Activated naive CD8-positive, alpha-beta T cell (primary cell): ENCODE results near the gene SLC24A4.

ENCODE experiments used
- H3K27ac Mint-ChIP-seq: one replicate; pipeline ENCODE4 v1.8.0; 2021; ENCODE audit warnings: mixed read lengths
- H3K27me3 Mint-ChIP-seq: one replicate; pipeline ENCODE4 v1.8.0; 2021; ENCODE audit warnings: mixed read lengths
- H3K36me3 Mint-ChIP-seq: one replicate; pipeline ENCODE4 v1.8.0; 2021; ENCODE audit warnings: mixed read lengths
- H3K4me1 Mint-ChIP-seq: one replicate; pipeline ENCODE4 v1.8.0; 2021; ENCODE audit warnings: low read depth, mixed read lengths
- H3K4me3 Mint-ChIP-seq: one replicate; pipeline ENCODE4 v1.8.0; 2021; ENCODE audit warnings: mild to moderate bottlenecking, mixed read lengths
- H3K9me3 Mint-ChIP-seq: one replicate; pipeline ENCODE4 v1.8.0; 2021; ENCODE audit warnings: low read depth, mixed read lengths

The SLC24A4 gene

DNA sequence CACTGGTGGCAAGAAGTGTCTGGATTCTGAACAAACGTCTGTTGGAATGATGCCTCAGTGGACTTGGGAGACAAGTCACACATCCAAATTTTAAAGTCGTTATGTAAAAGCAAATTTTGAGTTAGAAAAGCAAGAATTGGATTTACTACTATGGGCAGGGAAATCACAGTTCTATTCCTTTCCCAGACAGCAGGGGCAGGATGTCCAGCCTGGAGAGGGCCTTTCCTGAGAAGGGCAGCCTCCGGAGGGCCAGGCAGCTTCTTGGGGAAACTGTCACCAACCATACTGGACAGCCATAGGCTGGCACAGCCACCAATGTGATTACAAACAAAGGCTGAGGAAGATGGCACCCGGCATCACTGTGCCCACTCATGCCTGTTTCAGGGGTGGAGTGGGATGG, 11.1 kb downstream of the SLC24A4 start:
- Mint-ChIP-seq H3K36me3 (no peaks in the 10 kb centered on the region), H3K4me3 (no peak overlapping the region), H3K9me3 (no peaks in the 10 kb centered on the region), H3K27me3 (no peaks in the 10 kb centered on the region), H3K27ac (no peak overlapping the region), H3K4me1 (no peaks in the 10 kb centered on the region)

- H3K4me3 Mint-ChIP-seq = no peak overlapping the region
- no peaks in the 10 kb centered on the region for H3K27me3 Mint-ChIP-seq
- H3K36me3 Mint-ChIP-seq = no peaks in the 10 kb centered on the region
- peaks cover 5% of the 10 kb centered on the region for H3K4me1 Mint-ChIP-seq
- H3K27ac Mint-ChIP-seq = no peak overlapping the region
- H3K9me3 Mint-ChIP-seq = no peaks in the 10 kb centered on the region
Observed at GRCh38 chr14:92336363-92336762, 13.4 kb downstream of the SLC24A4 start.

DNA sequence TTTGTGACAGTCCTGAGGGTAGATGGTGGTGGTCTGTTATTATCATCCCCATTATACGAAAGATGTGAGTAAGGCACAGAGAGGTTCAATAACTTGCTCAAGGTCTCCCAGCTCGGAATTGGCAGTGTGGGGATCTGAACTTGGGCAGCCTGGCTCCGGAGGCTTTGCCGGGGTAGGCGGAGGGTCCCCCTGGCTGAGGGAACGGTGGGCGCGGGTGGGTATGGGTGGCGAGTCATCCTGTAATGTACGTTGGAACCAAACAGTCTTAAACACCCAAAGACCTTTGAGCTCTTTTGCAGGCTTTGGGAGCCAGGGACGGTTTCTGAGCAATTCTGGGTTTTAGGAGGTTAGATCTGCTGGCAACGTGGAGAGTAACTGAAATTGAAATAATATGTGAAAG, 16.5 kb downstream of the SLC24A4 start:
- H3K27me3 Mint-ChIP-seq = peaks cover 2% of the 10 kb centered on the region
- H3K9me3 Mint-ChIP-seq = no peaks in the 10 kb centered on the region
- peaks cover 3% of the 10 kb centered on the region for H3K36me3 Mint-ChIP-seq
- peaks cover 18% of the 10 kb centered on the region for H3K4me1 Mint-ChIP-seq
- H3K4me3 Mint-ChIP-seq = no peak overlapping the region
- H3K27ac Mint-ChIP-seq = no peak overlapping the region

GRCh38 chr14:92340071-92340470, 17.1 kb downstream of the SLC24A4 start:
- Mint-ChIP-seq H3K27me3 (peaks cover 2% of the 10 kb centered on the region), H3K9me3 (no peaks in the 10 kb centered on the region), H3K4me3 (no peak overlapping the region), H3K4me1 (peaks cover 18% of the 10 kb centered on the region), H3K36me3 (peaks cover 3% of the 10 kb centered on the region), H3K27ac (no peak overlapping the region)

GRCh38 chr14:92340931-92341330, 18.0 kb downstream of the SLC24A4 start:
- no peak overlapping the region for H3K4me3 Mint-ChIP-seq
- H3K27ac Mint-ChIP-seq = no peak overlapping the region
- peaks cover 18% of the 10 kb centered on the region for H3K4me1 Mint-ChIP-seq
- peaks cover 2% of the 10 kb centered on the region for H3K27me3 Mint-ChIP-seq
- H3K36me3 Mint-ChIP-seq = peaks cover 3% of the 10 kb centered on the region
- H3K9me3 Mint-ChIP-seq = no peaks in the 10 kb centered on the region

DNA sequence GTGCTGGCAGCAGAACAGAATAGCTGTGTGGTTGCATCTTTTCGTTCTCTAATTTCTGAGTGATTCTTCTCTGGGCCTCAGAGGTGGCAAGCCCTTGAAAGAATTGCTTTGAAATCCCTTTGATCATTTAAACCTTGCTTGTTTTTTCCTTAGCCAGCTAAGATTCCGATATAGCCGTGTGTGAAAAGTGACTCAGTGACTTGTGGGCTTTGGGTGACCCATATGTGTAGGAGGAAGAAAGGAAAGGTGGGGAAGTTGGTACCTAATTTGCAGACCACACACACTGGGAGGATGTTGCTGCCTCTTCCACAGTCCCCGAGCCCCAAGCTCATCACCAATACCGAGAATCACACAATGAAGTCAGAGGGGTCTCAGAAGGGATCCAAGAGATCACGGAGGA, 18.8 kb downstream of the SLC24A4 start:
- no peak overlapping the region for H3K4me3 Mint-ChIP-seq
- peaks cover 18% of the 10 kb centered on the region for H3K4me1 Mint-ChIP-seq
- no peaks in the 10 kb centered on the region for H3K9me3 Mint-ChIP-seq
- H3K27me3 Mint-ChIP-seq = peaks cover 2% of the 10 kb centered on the region
- H3K27ac Mint-ChIP-seq = peak overlapping the region; percentile 16
- peaks cover 3% of the 10 kb centered on the region for H3K36me3 Mint-ChIP-seq

GRCh38 chr14:92348154-92348553, 25.2 kb downstream of the SLC24A4 start:
- H3K27me3 Mint-ChIP-seq = peaks cover 4% of the 10 kb centered on the region
- H3K36me3 Mint-ChIP-seq = peaks cover 3% of the 10 kb centered on the region
- H3K27ac Mint-ChIP-seq = no peak overlapping the region
- H3K4me3 Mint-ChIP-seq = no peak overlapping the region
- H3K9me3 Mint-ChIP-seq = no peaks in the 10 kb centered on the region
- peaks cover under 1% of the 10 kb centered on the region for H3K4me1 Mint-ChIP-seq

DNA sequence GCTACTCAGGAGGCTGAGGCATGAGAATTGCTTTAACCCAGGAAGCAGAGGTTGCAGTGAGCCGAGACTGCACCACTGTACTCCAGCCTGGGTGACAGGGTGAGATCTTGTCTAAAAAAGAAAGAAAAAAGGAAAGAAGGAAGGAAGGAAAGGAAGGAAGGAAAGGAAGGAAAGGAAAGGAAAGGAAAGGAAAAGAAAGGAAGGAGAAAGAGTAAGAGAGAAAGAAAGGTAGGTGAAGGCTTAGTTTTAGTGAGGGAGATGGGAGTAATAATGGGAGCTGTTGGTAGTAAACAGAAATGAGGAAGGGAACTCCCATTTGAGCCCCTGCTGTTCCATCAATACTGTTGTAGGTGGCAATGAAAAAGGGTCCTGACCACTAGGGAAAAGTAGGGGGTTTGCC, 28.8 kb downstream of the SLC24A4 start:
- Mint-ChIP-seq H3K9me3 (no peaks in the 10 kb centered on the region), H3K27me3 (peaks cover 3% of the 10 kb centered on the region), H3K36me3 (no peaks in the 10 kb centered on the region), H3K4me1 (no peaks in the 10 kb centered on the region), H3K27ac (no peak overlapping the region), H3K4me3 (no peak overlapping the region)

DNA sequence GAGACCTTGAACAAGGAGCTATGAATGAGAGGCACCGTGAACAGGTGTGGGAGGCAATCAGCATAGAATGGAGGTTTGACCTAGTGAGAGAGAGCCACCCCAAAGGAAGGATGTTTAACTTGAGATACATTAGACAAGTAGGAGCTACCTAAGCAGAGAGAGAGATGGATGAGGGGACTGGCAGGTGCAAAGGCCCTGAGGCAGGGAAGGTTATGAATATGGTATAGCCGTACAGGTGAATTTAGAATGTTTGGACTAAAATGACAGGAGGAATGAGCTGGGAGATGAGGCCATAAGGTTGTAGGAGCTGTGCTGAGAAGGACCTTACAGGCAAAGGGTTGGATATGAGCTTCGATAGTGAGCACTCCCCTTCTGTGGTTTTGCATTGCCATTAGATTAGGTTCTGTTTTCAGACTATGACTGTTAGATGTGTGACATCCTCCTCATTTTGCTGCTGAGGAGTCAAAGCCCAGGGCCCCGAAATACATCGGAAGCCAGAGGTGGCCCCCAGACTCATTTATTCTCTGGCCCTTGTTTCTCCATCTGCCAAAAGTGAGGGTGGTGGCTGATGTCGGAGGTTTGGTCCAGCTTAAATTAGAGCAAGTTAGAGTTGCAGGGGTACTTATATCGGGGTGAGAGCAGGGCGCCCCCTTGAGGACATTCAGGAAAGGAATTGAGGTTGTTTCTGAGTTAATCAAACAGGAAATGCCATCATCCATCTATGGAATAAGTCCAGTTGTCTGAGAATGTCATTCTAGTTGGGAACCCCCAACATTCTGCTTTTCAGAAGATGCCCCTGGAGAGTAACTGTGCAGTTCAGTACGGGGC, 29.4 kb downstream of the SLC24A4 start:
- Mint-ChIP-seq H3K27me3 (peaks cover 3% of the 10 kb centered on the region), H3K36me3 (no peaks in the 10 kb centered on the region), H3K4me3 (no peak overlapping the region), H3K27ac (no peak overlapping the region), H3K4me1 (no peaks in the 10 kb centered on the region), H3K9me3 (no peaks in the 10 kb centered on the region)

- Mint-ChIP-seq H3K27me3 (peaks cover 3% of the 10 kb centered on the region), H3K27ac (no peak overlapping the region), H3K36me3 (no peaks in the 10 kb centered on the region), H3K4me1 (no peaks in the 10 kb centered on the region), H3K4me3 (no peak overlapping the region), H3K9me3 (no peaks in the 10 kb centered on the region)
Observed at GRCh38 chr14:92353447-92353846, 30.5 kb downstream of the SLC24A4 start.

DNA sequence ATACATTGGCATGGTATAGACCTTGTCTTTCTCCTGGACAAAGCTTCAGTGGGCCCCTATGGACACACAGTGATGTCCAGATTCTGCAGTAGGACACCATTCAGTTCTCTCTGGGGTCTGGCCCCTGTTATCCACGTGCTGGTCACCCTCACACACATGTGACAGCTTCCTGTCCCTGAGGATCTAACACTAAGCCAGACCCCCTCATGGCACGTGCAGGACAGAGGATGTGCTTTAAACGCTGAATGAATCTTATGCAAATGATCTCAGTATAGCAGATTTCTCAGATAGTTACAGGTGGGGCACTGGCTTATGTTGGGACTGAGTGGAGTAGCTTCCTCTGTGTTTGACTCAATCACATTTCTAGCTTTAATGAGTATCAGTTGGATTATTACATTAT, 33.7 kb downstream of the SLC24A4 start:
- Mint-ChIP-seq H3K4me3 (no peak overlapping the region), H3K36me3 (no peaks in the 10 kb centered on the region), H3K27me3 (no peaks in the 10 kb centered on the region), H3K9me3 (no peaks in the 10 kb centered on the region), H3K4me1 (no peaks in the 10 kb centered on the region), H3K27ac (no peak overlapping the region)

- Mint-ChIP-seq H3K27ac (no peak overlapping the region), H3K9me3 (no peaks in the 10 kb centered on the region), H3K4me1 (no peaks in the 10 kb centered on the region), H3K4me3 (no peak overlapping the region), H3K27me3 (peaks cover 2% of the 10 kb centered on the region), H3K36me3 (no peaks in the 10 kb centered on the region)
Observed at GRCh38 chr14:92360651-92361370, 37.8 kb downstream of the SLC24A4 start.

DNA sequence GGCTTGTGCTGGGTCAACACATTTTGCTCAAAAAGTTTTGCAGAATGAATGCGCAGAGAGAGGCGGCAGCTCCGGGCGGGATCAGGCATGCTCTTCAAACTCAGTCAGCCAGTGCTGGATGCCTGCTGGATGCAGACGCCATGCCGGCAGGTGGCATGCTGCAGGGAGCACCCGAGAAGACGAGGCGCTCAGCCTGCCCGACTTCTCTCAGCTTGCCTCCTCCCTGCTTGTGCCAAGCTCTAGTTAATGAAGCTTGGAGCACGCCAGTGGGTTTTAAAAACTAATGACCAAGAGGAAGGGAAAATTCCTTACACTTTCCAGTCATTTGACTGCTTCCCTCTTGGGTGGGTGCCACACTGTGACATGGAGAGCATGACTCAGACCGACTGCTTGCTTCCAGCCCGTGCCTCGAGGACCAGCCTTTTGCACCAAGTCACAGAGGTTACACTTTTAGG, 39.8 kb downstream of the SLC24A4 start:
- Mint-ChIP-seq H3K4me3 (no peak overlapping the region), H3K36me3 (no peaks in the 10 kb centered on the region), H3K27ac (no peak overlapping the region), H3K9me3 (no peaks in the 10 kb centered on the region), H3K27me3 (peaks cover 2% of the 10 kb centered on the region), H3K4me1 (no peaks in the 10 kb centered on the region)

- H3K36me3 Mint-ChIP-seq = no peaks in the 10 kb centered on the region
Observed at GRCh38 chr14:92366237-92366636, 43.3 kb downstream of the SLC24A4 start.

DNA sequence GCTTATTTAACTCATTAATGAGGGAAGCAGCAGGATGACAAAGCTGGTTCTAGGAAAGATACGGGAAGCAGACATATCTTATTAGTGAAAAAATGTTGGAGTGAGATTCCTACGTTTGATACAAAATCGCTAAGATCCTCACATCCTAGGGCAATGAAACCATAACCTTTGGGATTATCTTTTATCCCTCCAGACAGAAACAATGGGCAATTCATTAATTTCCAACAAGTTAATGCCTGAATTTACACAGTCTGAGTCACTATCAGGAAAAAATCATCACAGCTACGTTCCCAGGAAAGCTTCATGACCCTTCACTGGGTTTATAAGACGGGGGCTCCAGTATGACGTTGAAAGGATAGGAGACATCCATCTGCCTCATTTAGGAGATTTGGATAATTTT, 45.0 kb downstream of the SLC24A4 start:
- H3K9me3 Mint-ChIP-seq = no peaks in the 10 kb centered on the region
- H3K27ac Mint-ChIP-seq = no peak overlapping the region
- no peaks in the 10 kb centered on the region for H3K4me1 Mint-ChIP-seq
- peaks cover 2% of the 10 kb centered on the region for H3K27me3 Mint-ChIP-seq
- H3K36me3 Mint-ChIP-seq = no peaks in the 10 kb centered on the region
- no peak overlapping the region for H3K4me3 Mint-ChIP-seq

More at GRCh38 chr14:92366237-92366636, 43.3 kb downstream of the SLC24A4 start:
- Mint-ChIP-seq H3K27ac (no peak overlapping the region), H3K4me1 (no peaks in the 10 kb centered on the region), H3K27me3 (peaks cover 2% of the 10 kb centered on the region), H3K4me3 (no peak overlapping the region), H3K9me3 (no peaks in the 10 kb centered on the region)
